ENCODE data around the gene TIAM1. TPM values are rescaled to one million over a fixed set of nuclear protein-coding genes. Genes with fewer than 3 reads are reported as not detected.

The TIAM1 gene
- total RNA-seq, 4 donors from 2014 or later = 51.0 to 105 (median 85.6) TPM

DNA sequence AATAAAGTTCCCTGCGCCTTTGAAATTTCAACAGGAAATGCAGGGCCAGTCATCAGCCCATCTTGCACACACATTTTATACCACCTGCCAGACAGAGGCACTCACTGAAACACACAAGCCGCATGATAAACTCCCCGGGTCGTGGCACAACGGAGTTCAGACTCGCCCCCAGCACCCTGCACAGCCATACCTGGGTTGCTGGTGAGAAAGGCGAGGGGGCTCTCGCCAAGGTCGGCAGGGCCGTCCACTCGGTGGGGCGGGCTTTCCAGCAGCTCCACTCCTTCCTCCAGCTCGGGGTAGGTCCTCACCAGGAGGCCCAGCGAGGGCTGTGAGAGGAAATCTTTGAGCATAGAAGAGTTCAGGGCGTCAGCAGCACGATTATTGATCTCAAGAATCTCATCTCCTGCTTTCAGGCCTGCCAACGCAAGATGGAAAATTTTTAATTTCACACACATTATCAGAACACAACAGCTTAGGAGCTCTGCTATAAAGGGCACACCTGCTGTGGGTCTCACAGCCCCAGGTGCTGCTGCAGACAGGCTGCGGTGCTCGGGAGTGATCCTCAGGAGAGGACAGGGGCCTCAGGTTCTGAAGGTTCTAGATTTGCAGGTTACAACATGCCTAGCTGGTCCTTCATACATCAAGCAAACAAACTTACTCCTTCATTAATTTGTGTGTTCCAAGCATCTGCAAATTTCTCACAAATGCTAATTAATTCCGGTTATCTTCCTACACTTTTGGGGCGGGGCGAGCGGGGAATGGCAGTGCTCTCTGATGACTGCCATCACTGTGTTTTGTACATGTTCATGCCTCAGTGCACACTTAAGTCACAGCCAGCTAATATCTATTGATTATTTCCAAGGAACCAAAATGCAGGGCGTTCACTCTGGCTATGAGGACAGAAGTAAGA, 161.6 kb downstream of the TIAM1 start:
- H3K4me3 ChIP-seq = no peak overlapping the region
- DNase-seq = no peak
- peak overlapping the region in 1 of 4 donors; percentile 25 for H3K27ac ChIP-seq
- intact Hi-C loops (cut with DNase I) = loop anchor here (5.0 kb wide), 1 partner anchor 85 kb away; no protein-coding TSS in a partner anchor
- H3K9me3 ChIP-seq = no peaks in the 10 kb centered on the region
- peaks cover 0 to 68% (median 0%) of the 10 kb centered on the region in 3 donors for H3K36me3 ChIP-seq
- WGBS, 2 donors = 71 to 86% methylated on average over 7 to 23 of the region's 24 CpGs
- TF ChIP-seq, protein P1, sequence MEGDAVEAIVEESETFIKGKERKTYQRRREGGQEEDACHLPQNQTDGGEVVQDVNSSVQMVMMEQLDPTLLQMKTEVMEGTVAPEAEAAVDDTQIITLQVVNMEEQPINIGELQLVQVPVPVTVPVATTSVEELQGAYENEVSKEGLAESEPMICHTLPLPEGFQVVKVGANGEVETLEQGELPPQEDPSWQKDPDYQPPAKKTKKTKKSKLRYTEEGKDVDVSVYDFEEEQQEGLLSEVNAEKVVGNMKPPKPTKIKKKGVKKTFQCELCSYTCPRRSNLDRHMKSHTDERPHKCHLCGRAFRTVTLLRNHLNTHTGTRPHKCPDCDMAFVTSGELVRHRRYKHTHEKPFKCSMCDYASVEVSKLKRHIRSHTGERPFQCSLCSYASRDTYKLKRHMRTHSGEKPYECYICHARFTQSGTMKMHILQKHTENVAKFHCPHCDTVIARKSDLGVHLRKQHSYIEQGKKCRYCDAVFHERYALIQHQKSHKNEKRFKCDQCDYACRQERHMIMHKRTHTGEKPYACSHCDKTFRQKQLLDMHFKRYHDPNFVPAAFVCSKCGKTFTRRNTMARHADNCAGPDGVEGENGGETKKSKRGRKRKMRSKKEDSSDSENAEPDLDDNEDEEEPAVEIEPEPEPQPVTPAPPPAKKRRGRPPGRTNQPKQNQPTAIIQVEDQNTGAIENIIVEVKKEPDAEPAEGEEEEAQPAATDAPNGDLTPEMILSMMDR (IDR thresholded peaks at IDR 0.05) = no peak
- no peak for TF ChIP-seq POLR2A (IDR thresholded peaks at IDR 0.05)
- H3K4me1 ChIP-seq = peaks cover 0 to 1% (median 0%) of the 10 kb centered on the region in 3 donors
- no peaks in the 10 kb centered on the region for H3K27me3 ChIP-seq

DNA sequence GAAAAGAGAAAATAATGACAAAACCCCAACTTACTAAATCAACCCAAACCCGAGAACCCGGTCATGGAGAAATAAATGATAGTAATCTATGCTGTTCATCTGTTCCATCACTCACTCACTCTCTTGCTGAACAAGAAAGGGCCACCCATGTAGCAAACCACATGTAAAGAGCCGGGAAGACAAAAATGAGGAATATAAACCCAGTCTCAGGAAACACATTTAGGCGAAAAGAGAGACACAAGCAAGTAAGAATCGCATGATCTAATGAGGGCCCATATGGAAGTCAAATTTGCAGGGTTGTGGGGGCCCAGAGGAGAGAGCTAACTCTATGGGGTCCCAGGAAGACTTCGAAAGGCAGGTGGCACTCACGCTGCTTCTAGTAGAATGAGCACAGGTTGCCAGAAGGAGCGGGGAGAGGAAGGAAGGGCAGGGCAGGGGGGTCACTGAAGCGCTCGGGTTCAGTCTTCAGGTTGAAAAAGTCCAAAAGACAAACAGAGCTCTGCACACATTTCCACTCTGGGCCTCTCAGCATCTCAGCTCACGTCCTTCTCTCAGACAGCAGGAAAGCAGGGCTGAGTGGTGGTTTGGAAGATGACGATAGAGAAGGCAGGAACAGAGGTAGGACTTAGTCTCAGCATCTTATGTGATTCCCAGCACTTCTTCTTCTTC, 162.8 kb downstream of the TIAM1 start:
- no peak for DNase-seq
- no peak for TF ChIP-seq POLR2A (IDR thresholded peaks at IDR 0.05)
- TF ChIP-seq, protein P1 (IDR thresholded peaks at IDR 0.05) = no peak
- Histone ChIP-seq H3K27ac (no peak overlapping the region), H3K4me3 (no peak overlapping the region), H3K27me3 (no peaks in the 10 kb centered on the region), H3K4me1 (peaks cover 0 to 7% (median 4%) of the 10 kb centered on the region in 3 donors), H3K9me3 (no peaks in the 10 kb centered on the region), H3K36me3 (peaks cover 0 to 56% (median 0%) of the 10 kb centered on the region in 3 donors)
- WGBS, 2 donors = 80 to 87% methylated on average over 12 of the region's 12 CpGs
- intact Hi-C loops (cut with DNase I) = loop anchor here (5.0 kb wide), 1 partner anchor 84 kb away; no protein-coding TSS in a partner anchor

DNA sequence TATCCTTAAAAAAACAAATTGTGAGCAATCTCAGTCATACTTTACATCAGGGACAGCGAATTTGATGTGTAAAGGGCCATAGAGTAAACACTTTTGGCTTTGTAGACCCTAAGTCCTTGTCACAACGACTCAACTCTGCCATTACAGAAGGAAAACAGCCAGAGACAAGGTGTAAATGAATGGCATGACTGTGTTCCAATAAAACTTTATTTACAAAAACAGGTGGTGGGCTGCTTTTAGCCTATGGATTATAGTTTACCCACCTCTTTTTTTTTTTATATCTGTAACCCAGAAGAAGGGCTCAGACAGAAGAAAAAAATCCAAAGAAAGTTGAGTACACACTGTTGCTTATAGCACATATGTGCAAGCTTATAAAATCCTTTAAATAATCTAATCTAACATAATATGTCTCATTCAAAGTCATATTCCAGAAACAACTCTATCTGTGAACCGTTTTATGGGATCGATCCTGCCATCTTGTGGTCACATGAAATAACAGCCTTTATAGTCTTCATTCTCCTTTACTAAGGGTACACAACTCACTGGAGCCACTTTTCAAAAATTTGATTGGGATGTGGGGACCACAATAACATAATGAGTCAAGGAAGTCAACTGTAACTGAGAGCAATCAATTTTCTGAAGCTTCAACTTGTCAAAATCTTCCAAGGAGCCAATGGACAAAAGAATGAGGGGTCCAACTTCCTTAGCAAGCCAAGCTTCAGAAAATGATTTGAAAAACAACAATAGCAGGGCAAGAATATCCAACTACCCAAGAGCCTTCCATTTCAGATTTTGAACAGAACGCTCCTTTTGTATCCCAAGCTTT, 163.6 kb downstream of the TIAM1 start:
- WGBS, 2 donors = 48 to 50% methylated on average over 5 of the region's 5 CpGs
- Histone ChIP-seq H3K27me3 (no peaks in the 10 kb centered on the region), H3K36me3 (peaks cover 0 to 49% (median 0%) of the 10 kb centered on the region in 3 donors), H3K4me1 (peaks cover 0 to 12% (median 4%) of the 10 kb centered on the region in 3 donors), H3K27ac (no peak overlapping the region), H3K9me3 (no peaks in the 10 kb centered on the region), H3K4me3 (no peak overlapping the region)
- intact Hi-C loops (cut with DNase I) = loop anchor here (5.0 kb wide), 1 partner anchor 83 kb away; no protein-coding TSS in a partner anchor
- TF ChIP-seq POLR2A (IDR thresholded peaks at IDR 0.05) = no peak
- TF ChIP-seq, protein P1 (IDR thresholded peaks at IDR 0.05) = peak in 5 of 6 experiments; percentile 33 to 57 (median 41)
- no peak for DNase-seq

DNA sequence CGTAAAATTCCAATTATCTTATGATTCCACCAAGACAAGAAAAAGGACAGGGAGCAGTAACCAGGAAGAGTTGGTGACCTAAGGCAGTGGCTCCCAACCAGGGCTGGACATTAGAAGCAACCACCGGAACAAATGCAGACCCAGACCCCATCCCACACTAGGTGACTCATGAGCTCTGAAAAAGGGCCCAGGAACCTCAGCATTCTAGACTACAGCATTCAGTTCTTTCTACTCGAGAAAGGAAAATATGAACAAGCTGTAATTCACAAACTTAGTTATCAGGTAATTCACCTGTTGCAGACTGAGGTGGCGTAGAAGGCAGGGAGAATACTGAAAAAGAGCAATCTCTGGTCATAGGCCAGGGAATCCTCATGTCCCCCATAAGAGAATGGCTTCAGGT, 167.3 kb downstream of the TIAM1 start:
- WGBS, 2 donors = 79 to 81% methylated on average over 4 of the region's 4 CpGs
- no peaks in the 10 kb centered on the region for H3K9me3 ChIP-seq
- DNase-seq = no peak
- H3K4me1 ChIP-seq = peaks cover 0 to 21% (median 11%) of the 10 kb centered on the region in 3 donors
- H3K36me3 ChIP-seq = peaks cover 0 to 35% (median 0%) of the 10 kb centered on the region in 3 donors
- H3K27ac ChIP-seq = peak overlapping the region in 1 of 4 donors; percentile 13
- H3K4me3 ChIP-seq = no peak overlapping the region
- no peaks in the 10 kb centered on the region for H3K27me3 ChIP-seq
- intact Hi-C loops (cut with DNase I) = no loop called here
- TF ChIP-seq, protein P1 (IDR thresholded peaks at IDR 0.05) = no peak
- TF ChIP-seq POLR2A (IDR thresholded peaks at IDR 0.05) = no peak
